ENCODE results near the gene ADGRA1.

ADGRA1 gene

DNA sequence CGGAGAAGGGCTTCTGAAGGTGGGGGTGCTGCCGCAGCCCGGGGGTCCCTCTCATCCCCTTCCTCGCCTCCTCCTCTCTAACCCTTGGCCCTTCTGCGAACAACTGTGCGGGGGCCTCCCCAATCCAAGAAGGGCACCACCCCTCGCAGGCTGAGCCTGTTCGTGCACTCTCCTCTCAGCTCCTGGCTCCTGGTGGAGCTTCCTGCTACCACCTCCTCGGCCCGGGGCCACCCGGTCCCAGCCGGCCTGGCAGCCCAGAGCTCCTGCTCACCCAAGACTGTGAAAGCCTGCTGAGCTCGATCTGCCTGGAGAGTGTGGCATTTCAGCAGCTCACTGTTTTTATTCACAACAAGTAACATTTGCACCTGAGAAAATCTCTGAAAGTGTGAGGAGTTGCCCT lies 2.4 kb downstream of the ADGRA1 start:
- no peaks in the 10 kb centered on the region for H3K4me1 ChIP-seq (ENCODE audit: insufficient read depth, low read length, poor library complexity, severe bottlenecking)
- no peak overlapping the region for H3K9ac ChIP-seq (ENCODE audit: low read depth, low read length, poor library complexity, severe bottlenecking)
- H4K20me1 ChIP-seq (ENCODE audit: insufficient read depth, low read length, poor library complexity, severe bottlenecking): no peaks in the 10 kb centered on the region
- H3K9me2 ChIP-seq (replicated peaks; ENCODE audit: low read depth, low read length): no peaks in the 10 kb centered on the region
- H3F3A ChIP-seq (ENCODE audit: low read depth): no peaks in the 10 kb centered on the region
- no peak overlapping the region for H3K4me2 ChIP-seq (ENCODE audit: low read depth, low read length, poor library complexity, severe bottlenecking)
- TF ChIP-seq EZH2phosphoT487 (IDR thresholded peaks at IDR 0.05; ENCODE audit: borderline replicate concordance): no peak
- TF ChIP-seq, protein P1, sequence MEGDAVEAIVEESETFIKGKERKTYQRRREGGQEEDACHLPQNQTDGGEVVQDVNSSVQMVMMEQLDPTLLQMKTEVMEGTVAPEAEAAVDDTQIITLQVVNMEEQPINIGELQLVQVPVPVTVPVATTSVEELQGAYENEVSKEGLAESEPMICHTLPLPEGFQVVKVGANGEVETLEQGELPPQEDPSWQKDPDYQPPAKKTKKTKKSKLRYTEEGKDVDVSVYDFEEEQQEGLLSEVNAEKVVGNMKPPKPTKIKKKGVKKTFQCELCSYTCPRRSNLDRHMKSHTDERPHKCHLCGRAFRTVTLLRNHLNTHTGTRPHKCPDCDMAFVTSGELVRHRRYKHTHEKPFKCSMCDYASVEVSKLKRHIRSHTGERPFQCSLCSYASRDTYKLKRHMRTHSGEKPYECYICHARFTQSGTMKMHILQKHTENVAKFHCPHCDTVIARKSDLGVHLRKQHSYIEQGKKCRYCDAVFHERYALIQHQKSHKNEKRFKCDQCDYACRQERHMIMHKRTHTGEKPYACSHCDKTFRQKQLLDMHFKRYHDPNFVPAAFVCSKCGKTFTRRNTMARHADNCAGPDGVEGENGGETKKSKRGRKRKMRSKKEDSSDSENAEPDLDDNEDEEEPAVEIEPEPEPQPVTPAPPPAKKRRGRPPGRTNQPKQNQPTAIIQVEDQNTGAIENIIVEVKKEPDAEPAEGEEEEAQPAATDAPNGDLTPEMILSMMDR (conservative IDR thresholded peaks at IDR 0.05; ENCODE audit: low read length): no peak
- H3K36me3 ChIP-seq (ENCODE audit: insufficient read depth, low read length): no peaks in the 10 kb centered on the region
- peaks cover 8% of the 10 kb centered on the region; the same call in 1 of the 2 replicates for H3K9me3 ChIP-seq (ENCODE audit: insufficient read depth, low read depth, low read length)
- H2AFZ ChIP-seq (ENCODE audit: low read length): no peak overlapping the region
- no peaks in the 10 kb centered on the region for H3K79me2 ChIP-seq (ENCODE audit: insufficient read depth, low read length)
- H3K4me3 ChIP-seq (ENCODE audit: low read length, poor library complexity, severe bottlenecking): no peak overlapping the region
- H3K27me3 ChIP-seq (ENCODE audit: insufficient read depth, low read length, poor library complexity, severe bottlenecking): no peaks in the 10 kb centered on the region

- Histone ChIP-seq H3K4me3 (ENCODE audit: low read length, poor library complexity, severe bottlenecking) (no peak overlapping the region), H3F3A (ENCODE audit: low read depth) (no peaks in the 10 kb centered on the region), H3K9me2 (replicated peaks; ENCODE audit: low read depth, low read length) (no peaks in the 10 kb centered on the region), H2AFZ (ENCODE audit: low read length) (no peak overlapping the region), H3K4me2 (ENCODE audit: low read depth, low read length, poor library complexity, severe bottlenecking) (no peak overlapping the region), H3K27me3 (ENCODE audit: insufficient read depth, low read length, poor library complexity, severe bottlenecking) (no peaks in the 10 kb centered on the region), H3K79me2 (ENCODE audit: insufficient read depth, low read length) (no peaks in the 10 kb centered on the region), H3K9ac (ENCODE audit: low read depth, low read length, poor library complexity, severe bottlenecking) (no peak overlapping the region), H3K4me1 (ENCODE audit: insufficient read depth, low read length, poor library complexity, severe bottlenecking) (no peaks in the 10 kb centered on the region), H4K20me1 (ENCODE audit: insufficient read depth, low read length, poor library complexity, severe bottlenecking) (no peaks in the 10 kb centered on the region), H3K36me3 (ENCODE audit: insufficient read depth, low read length) (no peaks in the 10 kb centered on the region), H3K9me3 (ENCODE audit: insufficient read depth, low read depth, low read length) (peaks cover 5% of the 10 kb centered on the region; the same call in 1 of the 2 replicates)
- TF ChIP-seq EZH2phosphoT487 (IDR thresholded peaks at IDR 0.05; ENCODE audit: borderline replicate concordance): no peak
- TF ChIP-seq, protein P1 (conservative IDR thresholded peaks at IDR 0.05; ENCODE audit: low read length): no peak
These were observed 2.9 kb downstream of the ADGRA1 start for GRCh38 chr10:133090654-133091053.

GRCh38 chr10:133091316-133091715 lies 3.6 kb downstream of the ADGRA1 start:
- Histone ChIP-seq H2AFZ (ENCODE audit: low read length) (no peak overlapping the region), H3K9ac (ENCODE audit: low read depth, low read length, poor library complexity, severe bottlenecking) (no peak overlapping the region), H3K36me3 (ENCODE audit: insufficient read depth, low read length) (no peaks in the 10 kb centered on the region), H3F3A (ENCODE audit: low read depth) (no peaks in the 10 kb centered on the region), H3K4me3 (ENCODE audit: low read length, poor library complexity, severe bottlenecking) (no peak overlapping the region), H3K4me2 (ENCODE audit: low read depth, low read length, poor library complexity, severe bottlenecking) (no peak overlapping the region), H4K20me1 (ENCODE audit: insufficient read depth, low read length, poor library complexity, severe bottlenecking) (no peaks in the 10 kb centered on the region), H3K9me3 (ENCODE audit: insufficient read depth, low read depth, low read length) (peaks cover 7% of the 10 kb centered on the region; the same call in 1 of the 2 replicates), H3K27me3 (ENCODE audit: insufficient read depth, low read length, poor library complexity, severe bottlenecking) (no peaks in the 10 kb centered on the region), H3K4me1 (ENCODE audit: insufficient read depth, low read length, poor library complexity, severe bottlenecking) (no peaks in the 10 kb centered on the region), H3K79me2 (ENCODE audit: insufficient read depth, low read length) (no peaks in the 10 kb centered on the region), H3K9me2 (replicated peaks; ENCODE audit: low read depth, low read length) (no peaks in the 10 kb centered on the region)
- TF ChIP-seq, protein P1 (conservative IDR thresholded peaks at IDR 0.05; ENCODE audit: low read length): no peak
- TF ChIP-seq EZH2phosphoT487 (IDR thresholded peaks at IDR 0.05; ENCODE audit: borderline replicate concordance): no peak
